ENCODE results near the gene ERC2. TPM values are rescaled to one million over a fixed set of nuclear protein-coding genes. Genes with fewer than 3 reads are reported as not detected.

ERC2 gene
- polyA plus RNA-seq, 3 donors, result not detected

- H3K4me3 ChIP-seq (replicated peaks in 1 of 3; ENCODE audit: low read depth in 2 of 3, low read length in 3 of 3), result no peak overlapping the region
- H3K27me3 Mint-ChIP-seq (ENCODE audit: low read depth in 3 of 3), result peaks cover 0 to 3% (median 2%) of the 10 kb centered on the region in 3 donors
These were observed 39.6 kb downstream of the ERC2 start for GRCh38 chr3:56428667-56429066.

DNA sequence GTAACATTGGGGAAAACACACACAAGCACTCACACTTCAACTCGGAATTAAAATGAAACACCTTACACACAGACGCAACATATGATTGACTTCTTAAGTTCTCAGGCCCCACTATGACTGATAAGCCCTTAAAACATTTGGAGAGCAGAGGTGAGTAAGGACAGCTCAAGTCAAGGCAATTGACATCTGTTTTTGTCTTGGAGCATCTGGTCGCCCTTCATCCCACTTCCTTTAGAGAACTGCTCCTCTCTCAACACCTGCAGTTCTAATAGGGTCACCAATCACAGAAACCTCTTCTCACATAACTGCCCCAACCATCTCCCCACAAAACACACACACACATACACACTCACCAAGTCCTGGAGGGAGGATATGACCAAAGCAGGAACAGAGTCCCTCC is 43.4 kb downstream of the ERC2 start:
- no CpG with 5 or more reads among the region's 3 CpGs for WGBS (ENCODE audit: insufficient coverage)
- Histone ChIP-seq H3K4me3 (replicated peaks in 1 of 3; ENCODE audit: low read depth in 2 of 3, low read length in 3 of 3) (no peak overlapping the region), H3K27ac (ENCODE audit: low read depth in 1 of 2, low read length in 2 of 2) (no peak overlapping the region), H3K9ac (ENCODE audit: insufficient read depth, low read length, poor library complexity, severe bottlenecking) (no peak overlapping the region), H3K79me2 (ENCODE audit: insufficient read depth, low read length) (no peaks in the 10 kb centered on the region), H4K20me1 (ENCODE audit: insufficient read depth, low read length) (no peaks in the 10 kb centered on the region), H3K27me3 (ENCODE audit: control insufficient read depth in 2 of 2, insufficient read depth in 2 of 2, low read length in 2 of 2) (no peaks in the 10 kb centered on the region), H3K4me1 (ENCODE audit: control insufficient read depth in 1 of 2, insufficient read depth in 2 of 2, low read length in 2 of 2) (no peaks in the 10 kb centered on the region), H2AFZ (ENCODE audit: insufficient read depth, low read depth, low read length, poor library complexity, severe bottlenecking) (no peak overlapping the region), H3K9me3 (replicated peaks in 1 of 2; ENCODE audit: control insufficient read depth in 1 of 2, insufficient read depth in 1 of 2, low read length in 2 of 2) (no peaks in the 10 kb centered on the region), H3K4me2 (replicated peaks; ENCODE audit: extremely low read depth, low read length, poor library complexity, severe bottlenecking) (no peak overlapping the region), H3K36me3 (replicated peaks in 1 of 2; ENCODE audit: control insufficient read depth in 1 of 2, insufficient read depth in 2 of 2, low read length in 2 of 2) (no peaks in the 10 kb centered on the region)
- Mint-ChIP-seq H3K9me3 (peaks cover 0 to 10% (median 3%) of the 10 kb centered on the region in 7 donors), H3K36me3 (no peaks in the 10 kb centered on the region), H3K27me3 (ENCODE audit: low read depth in 3 of 3) (peaks cover 2 to 3% (median 2%) of the 10 kb centered on the region in 3 donors), H3K27ac (no peak overlapping the region), H3K4me3 (no peak overlapping the region), H3K4me1 (no peaks in the 10 kb centered on the region)
- no peak for DNase-seq
- TF ChIP-seq, protein P1, sequence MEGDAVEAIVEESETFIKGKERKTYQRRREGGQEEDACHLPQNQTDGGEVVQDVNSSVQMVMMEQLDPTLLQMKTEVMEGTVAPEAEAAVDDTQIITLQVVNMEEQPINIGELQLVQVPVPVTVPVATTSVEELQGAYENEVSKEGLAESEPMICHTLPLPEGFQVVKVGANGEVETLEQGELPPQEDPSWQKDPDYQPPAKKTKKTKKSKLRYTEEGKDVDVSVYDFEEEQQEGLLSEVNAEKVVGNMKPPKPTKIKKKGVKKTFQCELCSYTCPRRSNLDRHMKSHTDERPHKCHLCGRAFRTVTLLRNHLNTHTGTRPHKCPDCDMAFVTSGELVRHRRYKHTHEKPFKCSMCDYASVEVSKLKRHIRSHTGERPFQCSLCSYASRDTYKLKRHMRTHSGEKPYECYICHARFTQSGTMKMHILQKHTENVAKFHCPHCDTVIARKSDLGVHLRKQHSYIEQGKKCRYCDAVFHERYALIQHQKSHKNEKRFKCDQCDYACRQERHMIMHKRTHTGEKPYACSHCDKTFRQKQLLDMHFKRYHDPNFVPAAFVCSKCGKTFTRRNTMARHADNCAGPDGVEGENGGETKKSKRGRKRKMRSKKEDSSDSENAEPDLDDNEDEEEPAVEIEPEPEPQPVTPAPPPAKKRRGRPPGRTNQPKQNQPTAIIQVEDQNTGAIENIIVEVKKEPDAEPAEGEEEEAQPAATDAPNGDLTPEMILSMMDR (IDR thresholded peaks at IDR 0.05), result no peak
- intact Hi-C loops (cut with micrococcal nuclease), result no loop called here

More at GRCh38 chr3:56428667-56429066, 39.6 kb downstream of the ERC2 start:
- no peaks in the 10 kb centered on the region for H3K79me2 ChIP-seq (ENCODE audit: insufficient read depth, low read length)
- no peaks in the 10 kb centered on the region for H3K27me3 ChIP-seq (ENCODE audit: control insufficient read depth in 2 of 2, insufficient read depth in 2 of 2, low read length in 2 of 2)
- Mint-ChIP-seq H3K9me3 (peaks cover 0 to 10% (median 8%) of the 10 kb centered on the region in 7 donors), H3K27ac (no peak overlapping the region), H3K4me1 (no peaks in the 10 kb centered on the region), H3K4me3 (no peak overlapping the region), H3K36me3 (no peaks in the 10 kb centered on the region)
- no peaks in the 10 kb centered on the region for H4K20me1 ChIP-seq (ENCODE audit: insufficient read depth, low read length)
- no peak overlapping the region for H3K27ac ChIP-seq (ENCODE audit: low read depth in 1 of 2, low read length in 2 of 2)
- no peaks in the 10 kb centered on the region for H3K9me3 ChIP-seq (replicated peaks in 1 of 2; ENCODE audit: control insufficient read depth in 1 of 2, insufficient read depth in 1 of 2, low read length in 2 of 2)
- no peak overlapping the region for H3K4me2 ChIP-seq (replicated peaks; ENCODE audit: extremely low read depth, low read length, poor library complexity, severe bottlenecking)
- no peak overlapping the region for H3K9ac ChIP-seq (ENCODE audit: insufficient read depth, low read length, poor library complexity, severe bottlenecking)
- H3K4me1 ChIP-seq (ENCODE audit: control insufficient read depth in 1 of 2, insufficient read depth in 2 of 2, low read length in 2 of 2), result no peaks in the 10 kb centered on the region
- 85% methylated on average over 4 of the region's 6 CpGs for WGBS (ENCODE audit: insufficient coverage)
- intact Hi-C loops (cut with micrococcal nuclease), result no loop called here
- TF ChIP-seq, protein P1 (IDR thresholded peaks at IDR 0.05), result no peak
- no peak for DNase-seq
- no peak overlapping the region for H2AFZ ChIP-seq (ENCODE audit: insufficient read depth, low read depth, low read length, poor library complexity, severe bottlenecking)
- no peaks in the 10 kb centered on the region for H3K36me3 ChIP-seq (replicated peaks in 1 of 2; ENCODE audit: control insufficient read depth in 1 of 2, insufficient read depth in 2 of 2, low read length in 2 of 2)

Measured in CD14-positive monocyte (primary cell).